AG04450 (cell line): Measurements from ENCODE around the gene ARSB. TPM values are rescaled to one million over a fixed set of nuclear protein-coding genes. Genes with fewer than 3 reads are reported as not detected.

Experiments used
- CTCF ChIA-PET: fragments of 300-600, 350-600 bp; formaldehyde crosslinking; extraction: SDS; loops from one replicate; lab custom pipeline; 2022; ENCODE audit warnings: antibody characterized with exemption, inconsistent platforms; lab: Charles Lee
- POLR2A ChIA-PET: fragments of 350-600 bp; formaldehyde crosslinking; extraction: SDS; loops from one replicate; lab custom pipeline; 2021; ENCODE audit warnings: antibody characterized with exemption, inconsistent platforms; lab: Yijun Ruan, JAX
- DNase-seq: peaks from one replicate; pipeline ENCODE4 v3.0.0-alpha.2; 2011; ENCODE audit warnings: low read depth, low spot score
- H3K27ac ChIP-seq: one replicate; pipeline ENCODE4 v1.5.1; 2012; ENCODE audit warnings: low read depth, low read length, control low read depth
- H3K27me3 ChIP-seq: one replicate; pipeline ENCODE4 v1.6.0; 2012; ENCODE audit warnings: low read length; ENCODE audit not compliant: control insufficient read depth, insufficient read depth
- H3K4me3 ChIP-seq: 2 replicates; pipeline ENCODE4 v1.5.1; 2011; ENCODE audit warnings: mild to moderate bottlenecking, low read depth, low read length, control low read depth
- H3K9me3 ChIP-seq: 2 replicates; pipeline ENCODE4 v1.5.1; 2012; ENCODE audit warnings: low read length; ENCODE audit not compliant: control insufficient read depth, insufficient read depth
- CTCF ChIP-seq: IDR thresholded peaks from 2 replicates; pipeline ENCODE4 v1.5.1; 2011; ENCODE audit warnings: low read depth, low read length, control low read depth, inconsistent platforms
- polyA plus RNA-seq: library from polyadenylated mRNA; depleted of rRNA; stranded (reverse); fragments of >200 nt; gene quantifications from 2 replicates; pipeline ENCODE4 v1.2.3, GENCODE V29; 2011

The ARSB gene
- polyA plus RNA-seq, 1 experiment: 21.0 TPM

GRCh38 chr5:79011219-79011836, 26.2 kb upstream of the ARSB start:
- ChIA-PET CTCF (interaction anchor here (0.6 to 4.0 kb wide), 6 partner anchors 9 to 679 kb away, joined by 4 to 33 read pairs (median 9); no protein-coding TSS in a partner anchor), POLR2A (no interaction called here)
- no peak overlapping the region for H3K27ac ChIP-seq
- TF ChIP-seq CTCF: peak; percentile 30
- peak; percentile 8 for DNase-seq
- no peak overlapping the region for H3K4me3 ChIP-seq
- no peaks in the 10 kb centered on the region for H3K27me3 ChIP-seq
- H3K9me3 ChIP-seq: peaks cover 10% of the 10 kb centered on the region; the same call in 1 of the 2 replicates

GRCh38 chr5:79008362-79008761, 23.3 kb upstream of the ARSB start:
- no peak for TF ChIP-seq CTCF

GRCh38 chr5:79007872-79008271, 22.8 kb upstream of the ARSB start:
- no peak for DNase-seq
- Histone ChIP-seq H3K27me3 (no peaks in the 10 kb centered on the region), H3K4me3 (no peak overlapping the region), H3K27ac (no peak overlapping the region), H3K9me3 (peaks cover 10% of the 10 kb centered on the region; the same call in 1 of the 2 replicates)
- no peak for TF ChIP-seq CTCF
- CTCF ChIA-PET: interaction anchor here (1.2 to 1.7 kb wide), 4 partner anchors 13 to 125 kb away, joined by 6 to 9 read pairs (median 8); no protein-coding TSS in a partner anchor
- POLR2A ChIA-PET: no interaction called here

More at GRCh38 chr5:79008362-79008761, 23.3 kb upstream of the ARSB start:
- ChIA-PET POLR2A (no interaction called here), CTCF (interaction anchor here (0.6 to 1.7 kb wide), 4 partner anchors 13 to 341 kb away, joined by 3 to 8 read pairs (median 6); no protein-coding TSS in a partner anchor)
- no peaks in the 10 kb centered on the region for H3K27me3 ChIP-seq
- H3K4me3 ChIP-seq: no peak overlapping the region
- H3K9me3 ChIP-seq: peaks cover 10% of the 10 kb centered on the region; the same call in 1 of the 2 replicates
- no peak for DNase-seq
- H3K27ac ChIP-seq: no peak overlapping the region

- H3K9me3 ChIP-seq: peaks cover 2% of the 10 kb centered on the region; the same call in 1 of the 2 replicates
- DNase-seq: no peak
- ChIA-PET POLR2A (no interaction called here), CTCF (interaction anchor here (0.7 to 1.8 kb wide), 3 partner anchors 15 to 539 kb away, joined by 3 to 9 read pairs (median 8); no protein-coding TSS in a partner anchor)
- H3K27me3 ChIP-seq: no peaks in the 10 kb centered on the region
- H3K27ac ChIP-seq: no peak overlapping the region
- H3K4me3 ChIP-seq: no peak overlapping the region
- TF ChIP-seq CTCF: no peak
Measured at GRCh38 chr5:79005936-79006631, 21.0 kb upstream of the ARSB start.

- DNase-seq: no peak
- ChIA-PET POLR2A (no interaction called here), CTCF (no interaction called here)
- no peak for TF ChIP-seq CTCF
- Histone ChIP-seq H3K27me3 (no peaks in the 10 kb centered on the region), H3K9me3 (no peaks in the 10 kb centered on the region), H3K4me3 (no peak overlapping the region), H3K27ac (no peak overlapping the region)
Measured at GRCh38 chr5:79005151-79005550, 20.0 kb upstream of the ARSB start.
